CD4-positive, alpha-beta T cell treated with Interleukin-12 subunit alpha and Interleukin-12 subunit beta, for 1 hour (primary cell): ENCODE results near the gene SDC4.

Experiments
- DNase-seq: peaks from one replicate; pipeline ENCODE4 v3.0.0-alpha.2; 2020

SDC4 gene

GRCh38 chr20:45347936-45348778 lies at the start of gene SDC4:
Gene SDC4, minus strand, starts transcription at chr20:45348424. Its CDS starts 40 bp downstream, at chr20:45348384.
- DNase-seq: peak; percentile 77

GRCh38 chr20:45395114-45395415 lies 46.8 kb upstream of the SDC4 start:
- no peak for DNase-seq

GRCh38 chr20:45394221-45395113 lies 46.2 kb upstream of the SDC4 start:
- no peak for DNase-seq

GRCh38 chr20:45392733-45393132 lies 44.5 kb upstream of the SDC4 start:
- no peak for DNase-seq

GRCh38 chr20:45391559-45391958 lies 43.3 kb upstream of the SDC4 start:
- DNase-seq: no peak

GRCh38 chr20:45390931-45391330 lies 42.7 kb upstream of the SDC4 start:
- no peak for DNase-seq

- no peak for DNase-seq
Observed at GRCh38 chr20:45387274-45387673, 39.0 kb upstream of the SDC4 start.

GRCh38 chr20:45378191-45378590 lies 30.0 kb upstream of the SDC4 start, which contains the start of gene TP53TG5:
Gene TP53TG5, minus strand, starts transcription at chr20:45378325. Its CDS starts 89 bp downstream, at chr20:45378236.
- DNase-seq: no peak

- no peak for DNase-seq
Observed at GRCh38 chr20:45377269-45377668, 29.0 kb upstream of the SDC4 start.

- DNase-seq: no peak
Observed at GRCh38 chr20:45374966-45375365, 26.7 kb upstream of the SDC4 start.

GRCh38 chr20:45374101-45374467 lies 25.9 kb upstream of the SDC4 start:
- DNase-seq: no peak

- peak; percentile 90 for DNase-seq
Observed at GRCh38 chr20:45373353-45374100, 25.3 kb upstream of the SDC4 start.

- DNase-seq: no peak
Observed at GRCh38 chr20:45372646-45373352, 24.6 kb upstream of the SDC4 start.

- DNase-seq: no peak
Observed at GRCh38 chr20:45372241-45372640, 24.0 kb upstream of the SDC4 start.

- DNase-seq: no peak
Observed at GRCh38 chr20:45370571-45371160, 22.4 kb upstream of the SDC4 start.

GRCh38 chr20:45368221-45368980 lies 20.2 kb upstream of the SDC4 start:
- DNase-seq: peak; percentile 62

- DNase-seq: no peak
Observed at GRCh38 chr20:45367126-45367525, 18.9 kb upstream of the SDC4 start.

GRCh38 chr20:45366631-45367030 lies 18.4 kb upstream of the SDC4 start:
- DNase-seq: no peak

- no peak for DNase-seq
Observed at GRCh38 chr20:45366192-45366591, 18.0 kb upstream of the SDC4 start.

- DNase-seq: no peak
Observed at GRCh38 chr20:45365444-45365970, 17.3 kb upstream of the SDC4 start.
